Kidney (tissue), 14 donors: Measurements from ENCODE around the gene EBF4. TPM values are rescaled to one million over a fixed set of nuclear protein-coding genes. Genes with fewer than 3 reads are reported as not detected.

Experiments used
- DNase-seq, 5 donors: peaks; one replicate each; pipeline ENCODE4 v3.0.0-alpha.2; 2013 to 2020
- FAIRE-seq: peaks from 2 replicates; lab custom pipeline; 2012; peaks lifted over from hg19 to GRCh38; lab: Jason Lieb, UNC
- H3K27ac ChIP-seq, 2 donors: one replicate each; pipeline ENCODE4 v1.7.0; 2013; ENCODE audit warnings: low read depth in 2 of 2, low read length in 2 of 2, inconsistent platforms in 1 of 2
- H3K27me3 ChIP-seq: one replicate; pipeline ENCODE4 v1.7.1; 2013; ENCODE audit warnings: low read length, inconsistent platforms; ENCODE audit not compliant: control insufficient read depth, insufficient read depth
- H3K36me3 ChIP-seq, 3 donors: one replicate each; pipeline versions ENCODE4 v1.7.0 to v1.7.1; 2013; ENCODE audit warnings: low read length in 3 of 3, control low read depth in 1 of 3, inconsistent platforms in 1 of 3; ENCODE audit not compliant: insufficient read depth in 3 of 3, control insufficient read depth in 2 of 3
- H3K4me1 ChIP-seq, 3 donors: one replicate each; pipeline versions ENCODE4 v1.7.0 to v1.7.1; 2013; ENCODE audit warnings: low read length in 3 of 3, inconsistent platforms in 1 of 3, low read depth in 1 of 3; ENCODE audit not compliant: control insufficient read depth in 2 of 3, insufficient read depth in 2 of 3
- H3K4me3 ChIP-seq, 3 donors: one replicate each; pipeline versions ENCODE4 v1.7.0 to v1.8.1; 2013; ENCODE audit warnings: low read length in 3 of 3, control low read depth in 1 of 3, inconsistent platforms in 1 of 3
- H3K9ac ChIP-seq, 3 donors: one replicate each; pipeline versions ENCODE4 v1.7.0 to v1.7.1; 2013; ENCODE audit warnings: low read length in 3 of 3, control low read depth in 1 of 3, inconsistent platforms in 1 of 3
- H3K9me3 ChIP-seq, 3 donors: one replicate each; pipeline versions ENCODE4 v1.7.0 to v1.7.1; 2013; ENCODE audit warnings: low read length in 3 of 3, control low read depth in 1 of 3, inconsistent platforms in 1 of 3; ENCODE audit not compliant: control insufficient read depth in 2 of 3, insufficient read depth in 1 of 3
- intact Hi-C: fragments of 100-400 bp; cut with DNase I; formaldehyde crosslinking; loops from one replicate; pipeline ENCODE4 v1.11.1; 2022
- polyA plus RNA-seq: library from polyadenylated mRNA; stranded (reverse); fragments of 350-450 nt; fragmentation: Illumina TruSeq; extraction: RNeasy Lipid Tissue Mini Kit (QIAGEN cat#74804); gene quantifications from one replicate; pipeline ENCODE4 v1.2.3, GENCODE V29; 2014; ENCODE audit warnings: low read depth, low replicate concordance; ENCODE audit not compliant: insufficient read depth
- total RNA-seq: library from RNA; stranded (reverse); fragmentation: NEBNext Ultra II Directional; extraction: Animal tissue kit (Norgen Biotek cat#: 25700); gene quantifications from one replicate; pipeline ENCODE4 v1.2.1, GENCODE V29; 2021
- TF ChIP-seq, protein P1 (sequence below): IDR thresholded peaks from 3 replicates; pipeline ENCODE4 v1.5.1; 2012; ENCODE audit warnings: mild to moderate bottlenecking, moderate library complexity, borderline replicate concordance; ENCODE audit not compliant: insufficient read depth; ENCODE audit errors: extremely low read depth
- donor health status: control.
- donor health status: control.
- donor health status: control.
- donor health status: control.
- donor health status: control.
- donor health status: DM: yes; HTN: yes; CAD: no.
- donor health status: Normal renal cell carcinoma (clear cell type).

EBF4 gene
- total and polyA plus RNA-seq, 2 donors from 2014 or later: 8.8 to 10.2 TPM

- no peaks in the 10 kb centered on the region for H3K27me3 ChIP-seq
- no peaks in the 10 kb centered on the region for H3K36me3 ChIP-seq
- DNase-seq: no peak
- FAIRE-seq: no peak
- TF ChIP-seq, protein P1, sequence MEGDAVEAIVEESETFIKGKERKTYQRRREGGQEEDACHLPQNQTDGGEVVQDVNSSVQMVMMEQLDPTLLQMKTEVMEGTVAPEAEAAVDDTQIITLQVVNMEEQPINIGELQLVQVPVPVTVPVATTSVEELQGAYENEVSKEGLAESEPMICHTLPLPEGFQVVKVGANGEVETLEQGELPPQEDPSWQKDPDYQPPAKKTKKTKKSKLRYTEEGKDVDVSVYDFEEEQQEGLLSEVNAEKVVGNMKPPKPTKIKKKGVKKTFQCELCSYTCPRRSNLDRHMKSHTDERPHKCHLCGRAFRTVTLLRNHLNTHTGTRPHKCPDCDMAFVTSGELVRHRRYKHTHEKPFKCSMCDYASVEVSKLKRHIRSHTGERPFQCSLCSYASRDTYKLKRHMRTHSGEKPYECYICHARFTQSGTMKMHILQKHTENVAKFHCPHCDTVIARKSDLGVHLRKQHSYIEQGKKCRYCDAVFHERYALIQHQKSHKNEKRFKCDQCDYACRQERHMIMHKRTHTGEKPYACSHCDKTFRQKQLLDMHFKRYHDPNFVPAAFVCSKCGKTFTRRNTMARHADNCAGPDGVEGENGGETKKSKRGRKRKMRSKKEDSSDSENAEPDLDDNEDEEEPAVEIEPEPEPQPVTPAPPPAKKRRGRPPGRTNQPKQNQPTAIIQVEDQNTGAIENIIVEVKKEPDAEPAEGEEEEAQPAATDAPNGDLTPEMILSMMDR: no peak
- no peak overlapping the region for H3K27ac ChIP-seq
- intact Hi-C loops: no loop called here
- no peaks in the 10 kb centered on the region for H3K4me1 ChIP-seq
- no peak overlapping the region for H3K4me3 ChIP-seq
- H3K9ac ChIP-seq: no peak overlapping the region
- peaks cover 0 to 3% (median 0%) of the 10 kb centered on the region in 3 donors for H3K9me3 ChIP-seq
Measured at GRCh38 chr20:2713285-2713684, 20.7 kb downstream of the EBF4 start.

- H3K9me3 ChIP-seq: peaks cover 0 to 4% (median 2%) of the 10 kb centered on the region in 3 donors
- FAIRE-seq: no peak
- intact Hi-C loops: no loop called here
Measured at GRCh38 chr20:2729251-2729713, 36.7 kb downstream of the EBF4 start.

GRCh38 chr20:2729791-2730190 lies 37.2 kb downstream of the EBF4 start:
- no peak for DNase-seq
- intact Hi-C loops: no loop called here
- Histone ChIP-seq H3K9me3 (peaks cover 0 to 4% (median 2%) of the 10 kb centered on the region in 3 donors), H3K27me3 (no peaks in the 10 kb centered on the region), H3K27ac (no peak overlapping the region), H3K4me1 (no peaks in the 10 kb centered on the region), H3K4me3 (no peak overlapping the region), H3K36me3 (no peaks in the 10 kb centered on the region), H3K9ac (no peak overlapping the region)
- no peak for FAIRE-seq
- TF ChIP-seq, protein P1: no peak

More at GRCh38 chr20:2729251-2729713, 36.7 kb downstream of the EBF4 start:
- H3K36me3 ChIP-seq: no peaks in the 10 kb centered on the region
- no peak overlapping the region for H3K27ac ChIP-seq
- no peaks in the 10 kb centered on the region for H3K4me1 ChIP-seq
- TF ChIP-seq, protein P1: no peak
- no peak overlapping the region for H3K4me3 ChIP-seq
- H3K9ac ChIP-seq: no peak overlapping the region
- DNase-seq: no peak
- H3K27me3 ChIP-seq: no peaks in the 10 kb centered on the region

DNA sequence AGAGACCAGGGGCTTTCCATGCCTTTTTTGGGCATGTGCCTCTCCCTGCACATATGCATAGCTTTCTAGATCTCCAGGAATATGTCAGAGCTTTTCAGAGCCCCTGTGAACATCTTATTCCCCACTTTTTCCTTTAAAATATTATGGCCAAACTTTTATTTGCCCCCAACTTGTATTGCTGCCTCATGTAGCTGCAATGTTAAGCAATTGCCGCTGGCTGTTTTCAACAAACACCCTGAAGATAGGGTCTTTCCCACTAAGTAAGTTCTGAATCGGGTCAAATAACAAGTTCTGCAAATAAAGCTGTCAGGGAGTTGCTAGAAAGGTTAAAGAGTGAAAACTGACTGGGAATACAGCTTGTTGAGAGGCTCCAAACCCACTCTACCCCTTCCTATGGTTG lies 42.3 kb downstream of the EBF4 start:
- DNase-seq (no peak), FAIRE-seq (no peak)
- H3K27ac ChIP-seq: no peak overlapping the region
- no peak overlapping the region for H3K9ac ChIP-seq
- no peaks in the 10 kb centered on the region for H3K27me3 ChIP-seq
- H3K4me1 ChIP-seq: no peaks in the 10 kb centered on the region
- no peak overlapping the region for H3K4me3 ChIP-seq
- H3K36me3 ChIP-seq: no peaks in the 10 kb centered on the region
- intact Hi-C loops: no loop called here
- TF ChIP-seq, protein P1: no peak
- H3K9me3 ChIP-seq: peaks cover 0 to 4% (median 2%) of the 10 kb centered on the region in 3 donors
